SK-MEL-5 (cell line): ENCODE data around the gene TRMT1. TPM values are rescaled to one million over a fixed set of nuclear protein-coding genes. Genes with fewer than 3 reads are reported as not detected.

Source experiments
- DNase-seq: peaks from one replicate; pipeline ENCODE4 v3.0.0-alpha.2; 2016; ENCODE audit warnings: low read depth, low spot score
- in situ Hi-C: cut with HindIII; loops from 2 replicates; pipeline ENCODE4 v1.10.0; 2016; ENCODE audit warnings: low sequenced_read_pairs, high pct_unique_total_duplicates, low pct_unique_long_range_greater_than_20kb
- total RNA-seq: library from RNA; depleted of rRNA; stranded (reverse); fragments of >200 nt; shearing (Covaris generic); gene quantifications from 2 replicates; pipeline ENCODE4 v1.2.3, GENCODE V29; 2014

TRMT1 gene
- total RNA-seq, 1 experiment from 2014 or later = 32.9 TPM

DNA sequence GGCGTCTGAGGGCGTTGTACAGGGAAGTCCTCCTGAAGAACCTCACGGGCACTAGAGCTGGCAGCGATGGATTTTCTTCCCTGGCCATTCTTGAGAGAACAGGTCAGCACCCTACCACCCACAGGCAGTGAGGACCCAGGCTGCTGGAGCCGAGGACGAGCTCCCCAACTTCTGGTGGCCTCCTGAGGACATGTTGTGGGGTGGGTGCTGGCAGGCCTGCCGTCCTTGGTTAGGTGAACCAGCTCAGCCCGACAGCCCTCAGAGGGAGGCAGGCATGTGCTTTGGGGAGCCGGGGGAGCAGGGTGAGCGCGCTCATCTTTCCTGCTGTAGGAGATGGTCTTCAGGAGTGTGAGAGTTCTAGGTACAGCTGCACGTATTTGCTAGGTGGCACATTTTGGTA lies 29.2 kb downstream of the TRMT1 start:
- no peak for DNase-seq
- in situ Hi-C loops = no loop called here

- peak; percentile 11 for DNase-seq
- in situ Hi-C loops = no loop called here
Measured at GRCh38 chr19:13086341-13086740, 30.2 kb downstream of the TRMT1 start.

- no peak for DNase-seq
- in situ Hi-C loops = no loop called here
Measured at GRCh38 chr19:13085666-13086065, 30.9 kb downstream of the TRMT1 start.

GRCh38 chr19:13083627-13084026 lies 32.9 kb downstream of the TRMT1 start:
- no peak for DNase-seq
- in situ Hi-C loops = no loop called here

- in situ Hi-C loops = no loop called here
Measured at GRCh38 chr19:13083008-13083404, 33.5 kb downstream of the TRMT1 start.

DNA sequence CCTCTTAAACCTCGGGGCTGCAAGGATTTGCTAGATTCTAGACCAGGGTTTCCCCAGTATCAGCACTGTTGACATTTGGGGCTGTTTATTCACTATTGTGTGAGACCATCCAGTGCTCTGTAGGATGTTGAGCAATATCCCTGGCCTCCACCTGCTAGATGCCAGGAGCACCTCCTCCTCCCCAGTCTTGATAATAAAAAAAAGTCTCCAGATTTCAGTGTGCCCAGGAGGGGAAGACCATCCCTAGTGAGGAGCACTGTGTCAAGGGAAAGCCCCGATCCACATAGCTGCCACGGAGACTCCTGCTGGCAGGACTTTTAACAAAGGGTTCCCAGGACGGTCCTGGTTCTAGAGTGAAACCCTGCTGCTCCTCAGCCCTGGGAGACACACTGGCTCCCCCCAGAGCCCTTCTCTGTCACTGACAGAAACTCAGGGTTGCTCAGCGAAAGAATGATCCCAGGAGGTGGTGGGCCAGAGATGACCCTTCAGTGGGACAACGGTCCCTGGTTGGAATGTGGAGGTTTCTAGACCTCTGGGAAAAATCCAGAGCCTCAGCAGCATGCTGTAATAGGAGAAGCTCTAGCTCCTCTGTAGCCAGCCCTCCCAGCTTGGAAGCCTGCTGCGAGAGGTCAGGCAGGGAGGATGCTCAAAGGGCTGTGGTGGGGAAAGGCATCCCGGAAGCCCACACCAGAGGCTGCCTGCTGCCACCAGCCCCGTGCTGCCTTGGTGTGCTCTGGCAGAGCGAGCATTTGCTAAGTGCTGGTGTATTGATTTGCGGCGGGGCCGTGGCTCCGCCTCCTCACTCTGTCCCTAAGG lies 34.1 kb downstream of the TRMT1 start:
- in situ Hi-C loops = no loop called here
- DNase-seq = peak; percentile 41

More at GRCh38 chr19:13083008-13083404, 33.5 kb downstream of the TRMT1 start:
- no peak for DNase-seq

DNA sequence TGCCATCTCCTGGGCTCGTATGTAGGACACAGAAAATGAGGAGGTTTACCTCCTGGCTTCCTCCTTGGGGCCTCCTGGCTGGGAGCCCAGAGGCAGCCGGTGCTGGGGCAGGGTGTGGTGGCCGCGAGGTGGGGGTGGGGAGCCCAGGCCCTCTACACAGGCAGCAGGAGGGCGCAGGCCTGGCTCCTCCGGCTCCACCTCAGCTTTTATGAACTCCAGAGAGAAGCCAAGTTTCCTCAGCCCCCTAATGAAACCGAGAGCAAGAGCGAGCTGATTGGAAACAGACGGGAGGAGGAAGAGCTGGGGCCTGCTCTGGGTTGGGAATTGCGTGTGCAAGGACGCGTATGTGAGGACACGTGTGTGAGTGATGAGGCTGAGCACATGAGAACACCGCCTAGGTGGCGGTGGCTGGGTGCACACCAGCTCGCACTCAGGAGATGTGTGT lies 37.0 kb downstream of the TRMT1 start:
- in situ Hi-C loops = no loop called here
- no peak for DNase-seq

GRCh38 chr19:13078897-13079541 lies 37.5 kb downstream of the TRMT1 start:
- DNase-seq = no peak
- in situ Hi-C loops = no loop called here

- no peak for DNase-seq
- in situ Hi-C loops = no loop called here
Measured at GRCh38 chr19:13078381-13078780, 38.2 kb downstream of the TRMT1 start.

GRCh38 chr19:13077240-13077639 lies 39.3 kb downstream of the TRMT1 start:
- no peak for DNase-seq
- in situ Hi-C loops = no loop called here

GRCh38 chr19:13076787-13077186 lies 39.8 kb downstream of the TRMT1 start:
- in situ Hi-C loops = no loop called here
- DNase-seq = no peak

DNA sequence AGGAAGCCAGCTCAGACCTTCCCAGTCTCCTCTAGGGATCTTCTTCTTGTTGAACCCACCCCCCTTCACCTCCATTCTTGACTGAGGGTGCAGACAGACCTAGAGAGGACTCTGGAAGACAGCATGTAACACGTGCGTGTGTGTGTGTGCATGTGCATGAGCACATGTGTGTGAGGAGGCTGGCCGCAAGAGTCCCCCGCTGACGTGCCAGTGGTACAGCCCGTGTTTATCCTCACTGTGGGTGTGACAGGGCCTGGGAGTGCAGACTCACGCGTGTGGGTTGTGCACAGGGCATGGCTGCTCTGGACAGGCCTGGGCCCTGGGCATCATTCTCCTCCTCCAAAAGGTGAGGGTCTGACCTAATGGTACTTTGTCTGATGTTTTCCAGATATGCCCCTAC lies 40.2 kb downstream of the TRMT1 start:
- in situ Hi-C loops = no loop called here
- no peak for DNase-seq

DNA sequence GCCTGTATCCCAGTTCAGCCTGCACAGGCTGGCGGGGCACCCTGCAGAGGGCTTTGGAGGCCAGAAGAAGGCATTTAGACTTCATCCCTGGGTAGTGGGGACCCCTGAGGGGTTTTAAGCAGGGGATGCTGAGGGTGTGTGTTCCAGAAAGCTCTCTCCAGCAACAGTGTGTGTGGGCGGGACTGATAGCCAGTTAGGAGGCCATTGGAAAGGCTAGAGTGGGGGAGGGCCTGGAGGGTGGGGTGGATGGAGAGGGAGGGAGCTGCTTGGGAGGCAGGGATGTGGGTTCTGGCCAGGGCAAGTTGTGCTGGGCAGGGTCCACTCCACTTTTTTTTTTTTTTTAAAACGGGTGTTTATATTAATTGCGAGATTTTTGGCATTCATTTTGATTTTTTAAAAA lies 42.2 kb downstream of the TRMT1 start:
- no peak for DNase-seq
- in situ Hi-C loops = no loop called here

DNA sequence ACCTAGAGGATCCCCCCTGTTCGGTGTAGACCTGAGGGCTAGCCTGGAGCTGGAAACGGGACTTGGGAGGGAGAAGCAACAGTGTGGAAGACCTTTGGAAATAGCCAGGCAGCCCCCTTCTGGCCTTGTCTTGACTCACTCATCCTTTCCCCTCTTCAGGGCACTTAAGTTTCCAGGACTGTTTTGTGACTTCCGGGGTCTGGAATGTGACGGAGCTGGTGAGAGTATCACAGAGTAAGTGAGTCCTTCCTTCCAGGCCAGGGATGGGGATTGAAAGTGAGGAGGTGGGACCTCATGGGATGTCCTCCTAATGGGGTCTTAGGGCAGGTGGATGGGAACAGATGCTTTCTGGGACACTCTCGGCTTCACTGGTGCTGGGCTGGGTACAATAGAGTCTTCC lies 43.3 kb downstream of the TRMT1 start:
- in situ Hi-C loops = no loop called here
- no peak for DNase-seq

GRCh38 chr19:13072188-13072908 lies 44.2 kb downstream of the TRMT1 start:
- DNase-seq = no peak
- in situ Hi-C loops = no loop called here

- in situ Hi-C loops = no loop called here
- DNase-seq = no peak
Measured at GRCh38 chr19:13071444-13072187, 44.9 kb downstream of the TRMT1 start.

DNA sequence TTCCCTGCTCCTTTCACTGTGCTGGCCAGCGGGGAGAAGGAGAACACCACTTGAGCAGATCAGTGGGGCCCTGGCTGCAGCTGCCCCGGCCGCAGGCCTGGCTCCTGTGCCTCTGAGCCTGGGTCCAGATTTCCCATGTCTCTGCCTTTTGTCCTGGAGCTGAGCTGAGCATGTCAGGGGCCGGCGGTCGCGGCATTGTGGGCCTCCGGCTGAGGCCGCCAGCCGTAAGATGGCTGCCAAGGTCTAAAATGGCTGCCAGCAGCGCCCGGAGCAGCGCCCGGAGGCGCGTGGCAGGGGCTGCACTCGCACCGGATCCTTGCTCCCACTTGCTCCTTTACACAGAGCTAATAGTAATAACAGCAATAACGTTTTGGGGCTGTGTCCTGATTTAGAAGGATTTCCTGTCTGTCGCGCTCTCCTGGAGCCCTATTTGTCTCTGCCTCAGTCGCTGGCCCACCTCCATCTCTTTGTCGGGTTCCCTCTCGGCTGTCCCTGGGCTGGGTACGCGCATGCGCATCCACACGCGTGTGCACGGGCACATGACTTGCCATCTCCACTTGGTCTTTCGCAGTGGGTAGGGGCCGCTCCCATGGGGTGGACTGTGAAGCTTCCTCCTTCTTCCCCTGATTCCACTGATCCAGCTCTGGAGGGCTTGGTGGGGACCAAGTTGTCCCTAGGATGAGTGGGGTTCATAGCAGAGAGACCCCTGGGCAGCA lies 46.0 kb downstream of the TRMT1 start:
- in situ Hi-C loops = no loop called here
- no peak for DNase-seq
